ENCODE results near the gene FAM89A. TPM values are rescaled to one million over a fixed set of nuclear protein-coding genes. Genes with fewer than 3 reads are reported as not detected.

The FAM89A gene
- total and polyA plus RNA-seq, 9 of the 15 experiments (the other 6 are each of a cell fraction or from before 2014, with no cell fraction given) = 8.7 to 66.2 (median 43.3) TPM

DNA sequence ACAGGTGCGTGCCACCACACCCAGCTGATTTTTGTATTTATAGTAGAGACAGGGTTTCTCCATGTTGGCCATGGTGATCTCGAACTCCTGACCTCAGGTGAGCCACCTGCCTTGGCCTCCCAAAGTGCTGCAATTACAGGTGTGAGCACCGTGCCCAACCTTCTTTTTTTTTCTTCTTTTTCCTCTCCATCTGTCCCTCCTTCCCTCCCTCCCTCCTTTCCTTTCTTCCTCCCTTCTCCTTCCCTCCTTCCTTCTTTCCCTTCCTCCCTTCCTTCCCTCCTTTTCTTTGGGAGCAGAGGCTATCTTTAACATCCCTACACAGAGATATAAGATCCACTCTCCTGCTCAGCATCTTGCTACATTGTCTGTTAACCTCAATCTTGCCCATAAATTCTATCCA, 24.4 kb upstream of the FAM89A start:
- CTCF ChIA-PET (ENCODE audit: low intra/inter-chr PET ratio) = no interaction called here
- POLR2A ChIA-PET = interaction anchor here (0.6 to 1.5 kb wide), 4 partner anchors 9 to 110 kb away, joined by 3 to 9 read pairs (median 4); no protein-coding TSS in a partner anchor
- H3K9me3 ChIP-seq (replicated peaks; ENCODE audit: control insufficient read depth, insufficient read depth, low read depth, low read length) = no peaks in the 10 kb centered on the region
- H3K27me3 ChIP-seq (ENCODE audit: control insufficient read depth in 2 of 2, insufficient read depth in 2 of 2, low read length in 2 of 2) = no peaks in the 10 kb centered on the region
- in situ Hi-C loops (cut with MboI) = no loop called here
- H3K79me2 ChIP-seq (ENCODE audit: control insufficient read depth, insufficient read depth, low read length) = no peaks in the 10 kb centered on the region
- FAIRE-seq (no peak), DNase-seq (ENCODE audit: extremely low read depth in 1 of 4, low spot score in 3 of 4) (no peak), ATAC-seq (no peak)
- WGBS (ENCODE audit: insufficient coverage, low coverage, missing lambda C conversion rate) = 72% methylated on average over 3 of the region's 3 CpGs
- no peak overlapping the region for H3K27ac ChIP-seq (ENCODE audit: extremely low read depth, low read depth, low read length)
- peaks cover 0 to 39% of the 10 kb centered on the region in 2 experiments for H3K4me1 ChIP-seq (replicated peaks in 1 of 2; ENCODE audit: control insufficient read depth in 2 of 2, insufficient read depth in 2 of 2, low read length in 2 of 2)
- no peaks in the 10 kb centered on the region for H3K36me3 ChIP-seq (ENCODE audit: control insufficient read depth, insufficient read depth, low read length)
- H2AFZ ChIP-seq (ENCODE audit: low read depth, low read length) = no peak overlapping the region
- no peak overlapping the region for H3K9ac ChIP-seq (ENCODE audit: insufficient read depth in 1 of 2, low read depth in 2 of 2, low read length in 2 of 2)
- no peak overlapping the region for H3K4me3 ChIP-seq
- intact Hi-C loops (cut with micrococcal nuclease) = loop anchor here (2.0 kb wide), 1 partner anchor 18 kb away; no protein-coding TSS in a partner anchor
- BruUV-seq (replicated peaks) = no TSS peak
- peaks cover 3% of the 10 kb centered on the region for H3K9me1 ChIP-seq (ENCODE audit: control insufficient read depth, insufficient read depth, low read length)
- no peaks in the 10 kb centered on the region for H4K20me1 ChIP-seq (replicated peaks; ENCODE audit: control insufficient read depth, insufficient read depth, low read length)
- no peak overlapping the region for H3K4me2 ChIP-seq (ENCODE audit: insufficient read depth, low read length)
- 0 out of 2 replicates have a peak, but pooled peaks have one; percentile 52 for TF ChIP-seq HBP1 (CRISPR knock-in tag; IDR thresholded peaks at IDR 0.05)
- TF ChIP-seq, protein P1, sequence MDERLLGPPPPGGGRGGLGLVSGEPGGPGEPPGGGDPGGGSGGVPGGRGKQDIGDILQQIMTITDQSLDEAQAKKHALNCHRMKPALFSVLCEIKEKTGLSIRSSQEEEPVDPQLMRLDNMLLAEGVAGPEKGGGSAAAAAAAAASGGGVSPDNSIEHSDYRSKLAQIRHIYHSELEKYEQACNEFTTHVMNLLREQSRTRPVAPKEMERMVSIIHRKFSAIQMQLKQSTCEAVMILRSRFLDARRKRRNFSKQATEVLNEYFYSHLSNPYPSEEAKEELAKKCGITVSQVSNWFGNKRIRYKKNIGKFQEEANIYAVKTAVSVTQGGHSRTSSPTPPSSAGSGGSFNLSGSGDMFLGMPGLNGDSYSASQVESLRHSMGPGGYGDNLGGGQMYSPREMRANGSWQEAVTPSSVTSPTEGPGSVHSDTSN (CRISPR knock-in tag; IDR thresholded peaks at IDR 0.05; ENCODE audit: low read depth) = no peak
- TF ChIP-seq, protein P1 (tag; conservative IDR thresholded peaks at IDR 0.05; ENCODE audit: low read depth) = no peak
- TF ChIP-seq ZEB2 (IDR thresholded peaks at IDR 0.05) = peak; percentile 43; the same call in 1 of the 2 replicates
- 0 out of 2 replicates have a peak, but pooled peaks have one; percentile 33 for TF ChIP-seq MTA1 (IDR thresholded peaks at IDR 0.05; ENCODE audit: borderline replicate concordance)
- TF ChIP-seq, protein P2, sequence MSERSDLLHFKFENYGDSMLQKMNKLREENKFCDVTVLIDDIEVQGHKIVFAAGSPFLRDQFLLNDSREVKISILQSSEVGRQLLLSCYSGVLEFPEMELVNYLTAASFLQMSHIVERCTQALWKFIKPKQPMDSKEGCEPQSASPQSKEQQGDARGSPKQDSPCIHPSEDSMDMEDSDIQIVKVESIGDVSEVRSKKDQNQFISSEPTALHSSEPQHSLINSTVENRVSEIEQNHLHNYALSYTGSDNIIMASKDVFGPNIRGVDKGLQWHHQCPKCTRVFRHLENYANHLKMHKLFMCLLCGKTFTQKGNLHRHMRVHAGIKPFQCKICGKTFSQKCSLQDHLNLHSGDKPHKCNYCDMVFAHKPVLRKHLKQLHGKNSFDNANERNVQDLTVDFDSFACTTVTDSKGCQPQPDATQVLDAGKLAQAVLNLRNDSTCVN (CRISPR knock-in tag; IDR thresholded peaks at IDR 0.05) = peak; percentile 49; the same call in 1 of the 2 replicates
- 0 out of 4 replicates have a peak, but pooled peaks of 1 of the 2 experiments have one; percentile 9 for TF ChIP-seq KDM1A (IDR thresholded peaks at IDR 0.05)
- TF ChIP-seq TBL1XR1 (IDR thresholded peaks at IDR 0.05; ENCODE audit: low read length in 2 of 2) = no peak
- TF ChIP-seq RREB1 (CRISPR knock-in tag; IDR thresholded peaks at IDR 0.05) = no peak
- 0 out of 4 replicates have a peak, but pooled peaks of 1 of the 2 experiments have one; percentile 14 for TF ChIP-seq HDAC1 (IDR thresholded peaks at IDR 0.05)
- TF ChIP-seq ARID1B (IDR thresholded peaks at IDR 0.05) = 0 out of 2 replicates have a peak, but pooled peaks have one; percentile 11
- TF ChIP-seq CBFA2T3 (IDR thresholded peaks at IDR 0.05) = no peak

Measured in K562 (cell line).